H1 (cell line): ENCODE measurements around the gene ARHGAP4. TPM values are rescaled to one million over a fixed set of nuclear protein-coding genes. Genes with fewer than 3 reads are reported as not detected.

Experiments
- CTCF ChIA-PET: fragments of 300-600 bp; sonication (Branson Sonifier 250); formaldehyde crosslinking; loops from one replicate; lab custom pipeline; 2021; ENCODE audit not compliant: partially characterized antibody; lab: Charles Lee
- POLR2A ChIA-PET: fragments of 300-600 bp; sonication (Branson Sonifier 250); formaldehyde crosslinking; loops from one replicate; lab custom pipeline; 2021; ENCODE audit warnings: inconsistent platforms; ENCODE audit not compliant: partially characterized antibody; lab: Charles Lee
- DNase-seq, 2 experiments: peaks; one replicate each; pipeline versions ENCODE4 v3.0.0 to v3.0.0-alpha.2; 2010 to 2022; ENCODE audit warnings: low spot score in 2 of 2, low read depth in 1 of 2, mixed read lengths in 1 of 2
- FAIRE-seq: peaks from 2 replicates; lab custom pipeline; 2011; peaks lifted over from hg19 to GRCh38; lab: Jason Lieb, UNC
- H2AFZ ChIP-seq: 2 replicates; pipeline ENCODE4 v1.8.1; 2012; ENCODE audit warnings: low read length, inconsistent platforms
- H2AK5ac ChIP-seq: 2 replicates; pipeline ENCODE4 v1.6.1; 2013; ENCODE audit warnings: low read depth, low read length
- H2BK120ac ChIP-seq: replicated peaks from 2 replicates; pipeline ENCODE3; 2013; ENCODE audit warnings: low read depth, low read length, inconsistent platforms
- H2BK12ac ChIP-seq: 2 replicates; pipeline ENCODE4 v1.6.1; 2013; ENCODE audit warnings: low read depth, low read length
- H2BK15ac ChIP-seq: 2 replicates; pipeline ENCODE4 v1.6.1; 2013; ENCODE audit warnings: low read length
- H2BK20ac ChIP-seq: 2 replicates; pipeline ENCODE4 v1.6.1; 2013; ENCODE audit warnings: low read length
- H2BK5ac ChIP-seq: 2 replicates; pipeline ENCODE4 v1.6.1; 2013; ENCODE audit warnings: low read depth, low read length
- H3K14ac ChIP-seq: 2 replicates; pipeline ENCODE4 v1.6.1; 2013; ENCODE audit warnings: inconsistent platforms; ENCODE audit not compliant: insufficient read length
- H3K18ac ChIP-seq: 2 replicates; pipeline ENCODE4 v1.6.1; 2013; ENCODE audit warnings: low read length; ENCODE audit errors: extremely low read depth
- H3K23ac ChIP-seq: 2 replicates; pipeline ENCODE4 v1.6.1; 2013; ENCODE audit warnings: inconsistent platforms; ENCODE audit not compliant: insufficient read length
- H3K23me2 ChIP-seq: 2 replicates; pipeline ENCODE4 v1.6.1; 2013; ENCODE audit warnings: low read depth, low read length
- H3K27ac ChIP-seq: 2 replicates; pipeline ENCODE4 v1.6.1; 2011; ENCODE audit warnings: low read depth, low read length, inconsistent platforms
- H3K27me3 ChIP-seq, 4 experiments: replicated peaks in 1 of 4; 1 replicate in 1 of 4; 2 replicates in 3 of 4; pipeline versions ENCODE4 v1.6.1 to v1.8.1; 2011 to 2013; ENCODE audit warnings: low read length in 3 of 4, mild to moderate bottlenecking in 3 of 4, inconsistent platforms in 2 of 4, mixed read lengths in 2 of 4, moderate library complexity in 1 of 4; ENCODE audit not compliant: control insufficient read depth in 3 of 4, insufficient read depth in 3 of 4; ENCODE audit errors: extremely low read depth in 1 of 4
- H3K36me3 ChIP-seq, 4 experiments: 2 replicates each; pipeline versions ENCODE4 v1.6.1 to v1.8.1; 2011 to 2013; ENCODE audit warnings: mild to moderate bottlenecking in 4 of 4, low read length in 3 of 4, moderate library complexity in 2 of 4, control low read depth in 1 of 4, inconsistent platforms in 1 of 4; ENCODE audit not compliant: insufficient read depth in 4 of 4, control insufficient read depth in 2 of 4
- H3K4ac ChIP-seq: replicated peaks from 2 replicates; pipeline ENCODE3; 2013; ENCODE audit warnings: low read length, low read depth, mixed read lengths, inconsistent platforms; ENCODE audit not compliant: insufficient read length
- H3K4me1 ChIP-seq, 4 experiments: replicated peaks in 1 of 4; 1 replicate in 1 of 4; 2 replicates in 3 of 4; pipeline versions ENCODE4 v1.6.1 to v1.8.1; 2011 to 2013; ENCODE audit warnings: low read length in 3 of 4, inconsistent platforms in 2 of 4, mixed read lengths in 1 of 4; ENCODE audit not compliant: insufficient read depth in 4 of 4, control insufficient read depth in 3 of 4
- H3K4me2 ChIP-seq, 2 experiments: 2 replicates each; pipeline versions ENCODE4 v1.6.1 to v1.8.1; 2011 to 2013; ENCODE audit warnings: low read depth in 2 of 2, low read length in 2 of 2, control low read depth in 1 of 2, inconsistent platforms in 1 of 2, mild to moderate bottlenecking in 1 of 2; ENCODE audit not compliant: insufficient read depth in 1 of 2
- H3K4me3 ChIP-seq, 4 experiments: fragments of 200-600, 300-600 bp in 1 of 4; sonication (generic), shearing (Covaris generic), sonication (Bioruptor Twin) in 1 of 4; 2 replicates each; pipeline versions ENCODE4 v1.5.1 to v1.8.1; 2011 to 2016; ENCODE audit warnings: low read length in 4 of 4, low read depth in 3 of 4, control low read depth in 2 of 4, inconsistent platforms in 2 of 4, mild to moderate bottlenecking in 2 of 4, mixed read lengths in 1 of 4, moderate library complexity in 1 of 4; ENCODE audit not compliant: insufficient read depth in 2 of 4; ENCODE audit errors: extremely low read depth in 1 of 4
- H3K56ac ChIP-seq: replicated peaks from 2 replicates; pipeline ENCODE3; 2013; ENCODE audit warnings: low read depth, mild to moderate bottlenecking, mixed read lengths, low read length, inconsistent platforms; ENCODE audit not compliant: insufficient read length
- H3K79me1 ChIP-seq: 2 replicates; pipeline ENCODE4 v1.6.1; 2013; ENCODE audit warnings: low read depth, low read length, control low read depth
- H3K79me2 ChIP-seq, 2 experiments: 2 replicates each; pipeline versions ENCODE4 v1.6.1 to v1.8.1; 2012 to 2013; ENCODE audit warnings: low read length in 2 of 2, mild to moderate bottlenecking in 2 of 2, inconsistent platforms in 1 of 2; ENCODE audit not compliant: insufficient read depth in 2 of 2, control insufficient read depth in 1 of 2
- H3K9ac ChIP-seq, 4 experiments: replicated peaks in 1 of 4; 1 replicate in 1 of 4; 2 replicates in 3 of 4; pipeline versions ENCODE4 v1.6.1 to v1.8.1; 2011 to 2013; ENCODE audit warnings: low read depth in 3 of 4, low read length in 3 of 4, control low read depth in 2 of 4, mild to moderate bottlenecking in 2 of 4, moderate library complexity in 2 of 4, inconsistent platforms in 1 of 4; ENCODE audit errors: extremely low read depth in 1 of 4
- H3K9me3 ChIP-seq, 2 experiments: 2 replicates each; pipeline versions ENCODE4 v1.6.1 to v1.8.1; 2012 to 2013; ENCODE audit warnings: mild to moderate bottlenecking in 2 of 2, moderate library complexity in 2 of 2, control low read depth in 1 of 2, inconsistent platforms in 1 of 2, low read depth in 1 of 2, low read length in 1 of 2, mixed read lengths in 1 of 2; ENCODE audit not compliant: insufficient read depth in 2 of 2
- H4K20me1 ChIP-seq, 2 experiments: replicated peaks in 1 of 2; 2 replicates each; pipeline versions ENCODE3 to v1.8.1; 2011 to 2013; ENCODE audit warnings: inconsistent platforms in 2 of 2, low read length in 2 of 2, mild to moderate bottlenecking in 1 of 2; ENCODE audit not compliant: insufficient read depth in 2 of 2, control insufficient read depth in 1 of 2
- H4K5ac ChIP-seq: 2 replicates; pipeline ENCODE4 v1.6.1; 2013; ENCODE audit warnings: low read length, low read depth, mixed read lengths, inconsistent platforms; ENCODE audit not compliant: insufficient read length
- H4K8ac ChIP-seq: 2 replicates; pipeline ENCODE4 v1.8.0; 2013; ENCODE audit warnings: mild to moderate bottlenecking, moderate library complexity, low read length, inconsistent platforms; ENCODE audit not compliant: insufficient read depth; ENCODE audit errors: extremely low read depth
- H4K91ac ChIP-seq: replicated peaks from 2 replicates; pipeline ENCODE3; 2013; ENCODE audit warnings: low read length, mixed read lengths, inconsistent platforms; ENCODE audit not compliant: insufficient read length
- GABPA ChIP-seq: IDR thresholded peaks from 2 replicates; pipeline ENCODE4 v1.6.1; 2011; ENCODE audit warnings: mild to moderate bottlenecking, low read length, moderate library complexity, borderline replicate concordance; ENCODE audit not compliant: insufficient read depth
- JUN ChIP-seq: IDR thresholded peaks from 2 replicates; pipeline ENCODE4 v1.6.1; 2011; ENCODE audit warnings: low read depth, mild to moderate bottlenecking, improper control_type of control experiment, low read length
- PHF8 ChIP-seq: fragments of 200-600 bp; sonication (generic); conservative IDR thresholded peaks from 2 replicates; pipeline ENCODE4 v1.7.1; 2012; ENCODE audit warnings: low read depth, mild to moderate bottlenecking, inconsistent platforms, low read length, moderate library complexity
- POLR2A ChIP-seq, 2 experiments: IDR thresholded peaks; 1 replicate in 1 of 2; 2 replicates in 1 of 2; pipeline ENCODE4 v1.6.1; 2011; ENCODE audit warnings: low read depth in 2 of 2, low read length in 2 of 2, mild to moderate bottlenecking in 2 of 2; ENCODE audit errors: control extremely low read depth in 1 of 2
- POU5F1 ChIP-seq: IDR thresholded peaks from 2 replicates; pipeline ENCODE4 v1.6.1; 2011; ENCODE audit warnings: low read depth, mild to moderate bottlenecking, low read length, moderate library complexity
- RXRA ChIP-seq: IDR thresholded peaks from 2 replicates; pipeline ENCODE4 v1.6.1; 2011; ENCODE audit warnings: low read depth, mild to moderate bottlenecking, low read length, moderate library complexity; ENCODE audit not compliant: insufficient read depth
- SUZ12 ChIP-seq: fragments of 200-600 bp; sonication (generic); IDR thresholded peaks from 2 replicates; pipeline ENCODE4 v1.6.1; 2012; ENCODE audit warnings: mild to moderate bottlenecking, inconsistent platforms, low read length, moderate library complexity, mixed read lengths
- TEAD4 ChIP-seq: IDR thresholded peaks from 2 replicates; pipeline ENCODE4 v1.6.1; 2012; ENCODE audit warnings: low read depth, low read length, inconsistent platforms, mixed read lengths
- WGBS, 2 experiments: shearing (Covaris generic) in 1 of 2; methylation state at CpG; one replicate each; pipeline versions ENCODE4 v1.1.6 to v1.1.7; 2013 to 2015; ENCODE audit warnings: low lambda C conversion rate in 2 of 2, mixed read lengths in 2 of 2, inconsistent platforms in 1 of 2, low coverage in 1 of 2, missing lambda C conversion rate in 1 of 2; ENCODE audit not compliant: insufficient replicate concordance in 2 of 2, insufficient coverage in 1 of 2, insufficient read length in 1 of 2; ENCODE audit errors: extremely low coverage in 1 of 2, missing lambda C conversion rate in 1 of 2; 5-methylcytosine and 5-hydroxymethylcytosine counted together
- polyA plus RNA-seq, 7 experiments: library from polyadenylated mRNA; depleted of rRNA in 3 of 7; stranded (reverse) in 5 of 7; unstranded in 2 of 7; fragments of >200 nt in 5 of 7; fragments of 200-250 nt in 2 of 7; gene quantifications; 1 replicate in 5 of 7; 2 replicates in 1 of 7; 4 replicates in 1 of 7; pipeline versions ENCODE4 v1.2.1 to v1.2.3, GENCODE V29; 2011 to 2013; ENCODE audit warnings: missing spikeins in 2 of 7, mixed read lengths in 2 of 7
- total RNA-seq: library from RNA; stranded (reverse); fragmentation: NEBNext Ultra II Directional; extraction: Animal tissue kit (Norgen Biotek cat#: 25700); gene quantifications from 2 replicates; pipeline ENCODE4 v1.2.1, GENCODE V29; 2021

Gene ARHGAP4
- total and polyA plus RNA-seq, 2 of the 8 experiments (the other 6 are each of a cell fraction or from before 2014, with no cell fraction given): 23.9 to 26.0 TPM

DNA sequence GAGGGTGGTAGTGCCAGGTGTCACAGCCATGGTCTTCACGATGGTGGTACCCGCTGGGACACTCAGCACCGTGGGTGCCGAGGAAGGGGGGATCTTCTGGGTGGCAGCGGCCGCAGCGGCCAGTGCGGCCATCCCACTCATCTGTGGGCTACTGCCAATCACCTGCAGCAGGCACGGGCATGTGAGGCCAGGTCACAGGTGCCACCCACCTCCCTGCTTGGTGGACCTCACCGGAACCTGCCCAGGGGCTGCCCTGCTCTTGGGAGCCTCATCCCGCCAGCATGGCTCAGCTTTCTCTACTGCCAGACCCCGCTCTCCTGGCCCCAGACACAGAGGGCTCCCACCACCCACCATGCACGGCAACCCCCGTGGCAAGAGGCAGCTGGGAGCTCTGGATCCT lies 32.5 kb upstream of the ARHGAP4 start:
- Histone ChIP-seq H3K79me1 (no peaks in the 10 kb centered on the region), H2BK5ac (no peak overlapping the region), H3K4me3 (no peak overlapping the region), H4K5ac (no peak overlapping the region), H3K23me2 (no peaks in the 10 kb centered on the region), H4K20me1 (peaks cover 2 to 11% of the 10 kb centered on the region in 2 experiments), H2BK120ac (no peak overlapping the region), H2BK20ac (no peak overlapping the region), H3K9me3 (no peaks in the 10 kb centered on the region), H3K79me2 (peaks cover 0 to 14% of the 10 kb centered on the region in 2 experiments; a peak in 2 of 4 replicates), H3K27me3 (no peaks in the 10 kb centered on the region), H4K91ac (no peak overlapping the region), H3K56ac (no peak overlapping the region), H3K4me1 (no peaks in the 10 kb centered on the region), H2AK5ac (no peak overlapping the region)
- CTCF ChIA-PET: interaction anchor here (0.6 to 1.8 kb wide), 4 partner anchors 8 to 23 kb away, joined by 3 to 8 read pairs (median 5); no protein-coding TSS in a partner anchor
- WGBS, 2 experiments: 93% methylated on average over 3 of the region's 14 CpGs; no CpG with 5 or more reads in 1 of the 2 experiments
- DNase-seq (no peak), FAIRE-seq (no peak)
- no peak for TF ChIP-seq PHF8
- TF ChIP-seq JUN: no peak
- TF ChIP-seq POLR2A (IDR thresholded peaks at IDR 0.05; ENCODE audit: control extremely low read depth in 1 of 2, low read depth in 2 of 2, low read length in 2 of 2): no peak
- TF ChIP-seq POU5F1: no peak
- no peak for TF ChIP-seq RXRA
- no peak for TF ChIP-seq GABPA
- TF ChIP-seq TEAD4: no peak
- TF ChIP-seq SUZ12: no peak
- TF ChIP-seq, all 59 proteins: peak for 0
- Histone ChIP-seq H3K18ac (no peak overlapping the region), H2BK15ac (no peak overlapping the region), H4K8ac (no peak overlapping the region), H2AFZ (no peak overlapping the region), H3K9ac (no peak overlapping the region), H3K4ac (no peak overlapping the region), H3K23ac (no peak overlapping the region), H3K27ac (no peak overlapping the region), H2BK12ac (no peak overlapping the region), H3K4me2 (no peak overlapping the region), H3K36me3 (peaks cover 17 to 98% (median 60%) of the 10 kb centered on the region in 4 experiments), H3K14ac (no peak overlapping the region)
- POLR2A ChIA-PET: interaction anchor here (1.1 to 5.0 kb wide), 2 partner anchors 9 to 13 kb away, joined by 7 to 26 read pairs; partner anchors contain the start of gene HCFC1
